ENCODE results near the gene PPP1R1B. TPM values are rescaled to one million over a fixed set of nuclear protein-coding genes. Genes with fewer than 3 reads are reported as not detected.
A peak's percentile ranks its signal among the peaks of the same experiment; 100 is the strongest.

Gene PPP1R1B
- total and polyA plus RNA-seq, 2 experiments from 2014 or later = 3.4 to 5.4 TPM

GRCh38 chr17:39601758-39602532, 24.8 kb upstream of the PPP1R1B start (continued):
- TF ChIP-seq, protein P1, sequence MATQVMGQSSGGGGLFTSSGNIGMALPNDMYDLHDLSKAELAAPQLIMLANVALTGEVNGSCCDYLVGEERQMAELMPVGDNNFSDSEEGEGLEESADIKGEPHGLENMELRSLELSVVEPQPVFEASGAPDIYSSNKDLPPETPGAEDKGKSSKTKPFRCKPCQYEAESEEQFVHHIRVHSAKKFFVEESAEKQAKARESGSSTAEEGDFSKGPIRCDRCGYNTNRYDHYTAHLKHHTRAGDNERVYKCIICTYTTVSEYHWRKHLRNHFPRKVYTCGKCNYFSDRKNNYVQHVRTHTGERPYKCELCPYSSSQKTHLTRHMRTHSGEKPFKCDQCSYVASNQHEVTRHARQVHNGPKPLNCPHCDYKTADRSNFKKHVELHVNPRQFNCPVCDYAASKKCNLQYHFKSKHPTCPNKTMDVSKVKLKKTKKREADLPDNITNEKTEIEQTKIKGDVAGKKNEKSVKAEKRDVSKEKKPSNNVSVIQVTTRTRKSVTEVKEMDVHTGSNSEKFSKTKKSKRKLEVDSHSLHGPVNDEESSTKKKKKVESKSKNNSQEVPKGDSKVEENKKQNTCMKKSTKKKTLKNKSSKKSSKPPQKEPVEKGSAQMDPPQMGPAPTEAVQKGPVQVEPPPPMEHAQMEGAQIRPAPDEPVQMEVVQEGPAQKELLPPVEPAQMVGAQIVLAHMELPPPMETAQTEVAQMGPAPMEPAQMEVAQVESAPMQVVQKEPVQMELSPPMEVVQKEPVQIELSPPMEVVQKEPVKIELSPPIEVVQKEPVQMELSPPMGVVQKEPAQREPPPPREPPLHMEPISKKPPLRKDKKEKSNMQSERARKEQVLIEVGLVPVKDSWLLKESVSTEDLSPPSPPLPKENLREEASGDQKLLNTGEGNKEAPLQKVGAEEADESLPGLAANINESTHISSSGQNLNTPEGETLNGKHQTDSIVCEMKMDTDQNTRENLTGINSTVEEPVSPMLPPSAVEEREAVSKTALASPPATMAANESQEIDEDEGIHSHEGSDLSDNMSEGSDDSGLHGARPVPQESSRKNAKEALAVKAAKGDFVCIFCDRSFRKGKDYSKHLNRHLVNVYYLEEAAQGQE (IDR thresholded peaks at IDR 0.05; ENCODE audit: unreplicated experiment) = peak; percentile 63
- no peak for TF ChIP-seq STAT1 (IDR thresholded peaks at IDR 0.05; ENCODE audit: unreplicated experiment)
- TF ChIP-seq, protein P2, sequence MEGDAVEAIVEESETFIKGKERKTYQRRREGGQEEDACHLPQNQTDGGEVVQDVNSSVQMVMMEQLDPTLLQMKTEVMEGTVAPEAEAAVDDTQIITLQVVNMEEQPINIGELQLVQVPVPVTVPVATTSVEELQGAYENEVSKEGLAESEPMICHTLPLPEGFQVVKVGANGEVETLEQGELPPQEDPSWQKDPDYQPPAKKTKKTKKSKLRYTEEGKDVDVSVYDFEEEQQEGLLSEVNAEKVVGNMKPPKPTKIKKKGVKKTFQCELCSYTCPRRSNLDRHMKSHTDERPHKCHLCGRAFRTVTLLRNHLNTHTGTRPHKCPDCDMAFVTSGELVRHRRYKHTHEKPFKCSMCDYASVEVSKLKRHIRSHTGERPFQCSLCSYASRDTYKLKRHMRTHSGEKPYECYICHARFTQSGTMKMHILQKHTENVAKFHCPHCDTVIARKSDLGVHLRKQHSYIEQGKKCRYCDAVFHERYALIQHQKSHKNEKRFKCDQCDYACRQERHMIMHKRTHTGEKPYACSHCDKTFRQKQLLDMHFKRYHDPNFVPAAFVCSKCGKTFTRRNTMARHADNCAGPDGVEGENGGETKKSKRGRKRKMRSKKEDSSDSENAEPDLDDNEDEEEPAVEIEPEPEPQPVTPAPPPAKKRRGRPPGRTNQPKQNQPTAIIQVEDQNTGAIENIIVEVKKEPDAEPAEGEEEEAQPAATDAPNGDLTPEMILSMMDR (conservative IDR thresholded peaks at IDR 0.05; ENCODE audit: low read depth in 2 of 2) = no peak

GRCh38 chr17:39602533-39603303, 24.0 kb upstream of the PPP1R1B start:
- Histone ChIP-seq H3K79me2 (replicated peaks; ENCODE audit: insufficient read depth) (no peaks in the 10 kb centered on the region), H3K9me2 (ENCODE audit: insufficient read depth) (no peaks in the 10 kb centered on the region), H3F3A (replicated peaks; ENCODE audit: low read depth) (peaks cover 51% of the 10 kb centered on the region), H3K4me1 (ENCODE audit: insufficient read depth) (peaks cover 66% of the 10 kb centered on the region), H4K20me1 (replicated peaks; ENCODE audit: insufficient read depth) (peaks cover 19% of the 10 kb centered on the region), H3K27me3 (ENCODE audit: insufficient read depth) (peaks cover 100% of the 10 kb centered on the region), H3K27ac (ENCODE audit: low read depth) (no peak overlapping the region), H3K4me2 (peak overlapping the region; percentile 88; the same call in 1 of the 2 replicates), H2AFZ (no peak overlapping the region), H3K36me3 (ENCODE audit: insufficient read depth) (no peaks in the 10 kb centered on the region), H3K4me3 (peak overlapping the region; percentile 66; the same call in 1 of the 2 replicates)
- DNase-seq (ENCODE audit: low spot score) (no peak), ATAC-seq (no peak)
- no peaks in the 10 kb centered on the region for H3K36me3 Mint-ChIP-seq (ENCODE audit: low read depth)
- peaks cover 58% of the 10 kb centered on the region for H3K4me1 Mint-ChIP-seq
- H3K4me3 Mint-ChIP-seq = peak overlapping the region; percentile 64; the same call in 1 of the 3 replicates
- peaks cover 97% of the 10 kb centered on the region for H3K27me3 Mint-ChIP-seq (ENCODE audit: insufficient read depth, low read depth, poor library complexity)
- no peak overlapping the region for H3K27ac Mint-ChIP-seq
- H3K9me3 Mint-ChIP-seq = no peaks in the 10 kb centered on the region
- TF ChIP-seq ZNF114 (CRISPR knock-in tag; IDR thresholded peaks at IDR 0.05) = no peak
- TF ChIP-seq JUNB (IDR thresholded peaks at IDR 0.05; ENCODE audit: unreplicated experiment) = no peak
- no peak for TF ChIP-seq CREB1 (CRISPR knock-in tag; IDR thresholded peaks at IDR 0.05; ENCODE audit: low read depth)
- TF ChIP-seq EZH2 (IDR thresholded peaks at IDR 0.05; ENCODE audit: low read depth, unreplicated experiment) = no peak
- TF ChIP-seq, protein P3, sequence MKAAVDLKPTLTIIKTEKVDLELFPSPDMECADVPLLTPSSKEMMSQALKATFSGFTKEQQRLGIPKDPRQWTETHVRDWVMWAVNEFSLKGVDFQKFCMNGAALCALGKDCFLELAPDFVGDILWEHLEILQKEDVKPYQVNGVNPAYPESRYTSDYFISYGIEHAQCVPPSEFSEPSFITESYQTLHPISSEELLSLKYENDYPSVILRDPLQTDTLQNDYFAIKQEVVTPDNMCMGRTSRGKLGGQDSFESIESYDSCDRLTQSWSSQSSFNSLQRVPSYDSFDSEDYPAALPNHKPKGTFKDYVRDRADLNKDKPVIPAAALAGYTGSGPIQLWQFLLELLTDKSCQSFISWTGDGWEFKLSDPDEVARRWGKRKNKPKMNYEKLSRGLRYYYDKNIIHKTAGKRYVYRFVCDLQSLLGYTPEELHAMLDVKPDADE (IDR thresholded peaks at IDR 0.05) = no peak
- no peak for TF ChIP-seq ZNF462 (CRISPR knock-in tag; IDR thresholded peaks at IDR 0.05)
- no peak for TF ChIP-seq EZH2phosphoT487 (IDR thresholded peaks at IDR 0.05; ENCODE audit: unreplicated experiment)

Measured in GM23338 (cell line).